GM12891 (cell line): Measurements from ENCODE around the gene KIF3B.

Experiments used
- POLR2A ChIP-seq: IDR thresholded peaks from 2 replicates; pipeline ENCODE4 v1.6.1; 2011; ENCODE audit warnings: low read depth, low read length, control low read depth
- POLR2AphosphoS5 ChIP-seq: IDR thresholded peaks from 2 replicates; pipeline ENCODE4 v1.6.1; 2011; ENCODE audit warnings: low read depth, low read length, control low read depth

GRCh38 chr20:32278199-32278643 lies 770 bp downstream of the KIF3B start:
- TF ChIP-seq POLR2A (no peak), POLR2AphosphoS5 (no peak)
